ENCODE measurements around the gene ARHGAP18. TPM values are rescaled to one million over a fixed set of nuclear protein-coding genes. Genes with fewer than 3 reads are reported as not detected.

The ARHGAP18 gene
- total RNA-seq, 1 experiment from 2014 or later: 1.6 TPM

DNA sequence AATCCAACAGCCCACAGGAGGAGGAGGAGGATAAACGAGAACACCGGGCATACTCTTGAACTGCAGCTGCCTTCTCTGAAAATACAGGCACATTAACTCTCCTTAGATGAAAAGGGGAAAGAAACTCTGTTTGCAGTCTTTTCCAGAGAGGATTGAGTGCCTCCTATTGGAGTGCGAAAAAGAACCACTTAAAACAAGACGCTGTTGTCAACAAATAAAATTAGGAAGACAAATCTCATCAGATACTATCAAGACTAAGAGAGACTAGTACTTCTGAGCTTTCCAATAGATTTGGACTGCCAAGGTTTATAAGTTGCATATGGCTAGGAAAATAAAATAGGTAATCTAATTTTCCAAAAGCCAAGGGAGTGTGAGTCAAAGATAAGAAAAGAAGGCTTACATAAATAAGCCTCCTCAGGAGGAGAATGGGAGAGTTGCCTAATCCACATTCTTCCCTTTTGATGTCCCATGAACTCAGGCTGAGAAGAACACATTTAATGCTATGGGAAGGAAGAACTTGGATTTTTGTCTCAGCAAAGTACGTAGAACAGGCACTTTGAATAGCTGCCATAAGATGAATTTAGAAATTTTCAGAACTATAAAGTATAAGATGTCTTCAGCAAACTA, 154.7 kb downstream of the ARHGAP18 start:
- Histone ChIP-seq H3K27me3 (ENCODE audit: low read length) (no peaks in the 10 kb centered on the region), H3K79me2 (ENCODE audit: low read length) (no peaks in the 10 kb centered on the region), H2AFZ (ENCODE audit: low read length) (no peak overlapping the region), H3K9me2 (replicated peaks; ENCODE audit: insufficient read depth, low read length) (no peaks in the 10 kb centered on the region), H4K20me1 (ENCODE audit: insufficient read depth, low read depth, low read length) (no peaks in the 10 kb centered on the region), H3K4me3 (ENCODE audit: low read length) (no peak overlapping the region), H3K4me1 (ENCODE audit: low read length) (no peaks in the 10 kb centered on the region), H3K27ac (ENCODE audit: low read length) (no peak overlapping the region), H3K36me3 (ENCODE audit: insufficient read depth, low read length) (no peaks in the 10 kb centered on the region), H3K4me2 (ENCODE audit: low read depth, low read length, poor library complexity, severe bottlenecking) (no peak overlapping the region), H3K9ac (ENCODE audit: low read length) (no peak overlapping the region), H3K9me3 (ENCODE audit: low read length) (no peaks in the 10 kb centered on the region)
- no peak for DNase-seq

DNA sequence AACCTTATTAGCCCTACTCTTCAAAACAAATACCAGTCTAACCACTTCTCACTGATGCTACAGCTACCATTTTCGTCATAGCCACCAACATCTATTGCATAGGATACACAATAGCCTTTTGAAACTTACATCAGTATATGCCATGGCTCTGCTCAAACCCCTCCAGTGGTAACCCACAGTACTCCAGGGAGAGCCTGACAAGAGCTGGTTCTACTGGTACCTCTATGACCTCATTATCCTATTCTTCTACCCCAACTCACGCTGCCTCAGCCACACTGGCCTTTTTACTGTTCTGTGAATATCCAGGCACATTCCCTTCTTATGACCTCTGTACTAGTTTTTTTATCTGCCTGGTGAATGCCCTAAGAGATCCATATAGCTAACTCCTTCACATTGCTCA, 157.6 kb downstream of the ARHGAP18 start:
- Histone ChIP-seq H4K20me1 (ENCODE audit: insufficient read depth, low read depth, low read length) (no peaks in the 10 kb centered on the region), H3K9me2 (replicated peaks; ENCODE audit: insufficient read depth, low read length) (no peaks in the 10 kb centered on the region), H2AFZ (ENCODE audit: low read length) (no peak overlapping the region), H3K4me2 (ENCODE audit: low read depth, low read length, poor library complexity, severe bottlenecking) (no peak overlapping the region), H3K9ac (ENCODE audit: low read length) (no peak overlapping the region), H3K36me3 (ENCODE audit: insufficient read depth, low read length) (no peaks in the 10 kb centered on the region), H3K4me3 (ENCODE audit: low read length) (no peak overlapping the region), H3K27me3 (ENCODE audit: low read length) (no peaks in the 10 kb centered on the region), H3K9me3 (ENCODE audit: low read length) (no peaks in the 10 kb centered on the region), H3K27ac (ENCODE audit: low read length) (no peak overlapping the region), H3K79me2 (ENCODE audit: low read length) (no peaks in the 10 kb centered on the region), H3K4me1 (ENCODE audit: low read length) (no peaks in the 10 kb centered on the region)
- no peak for DNase-seq

DNA sequence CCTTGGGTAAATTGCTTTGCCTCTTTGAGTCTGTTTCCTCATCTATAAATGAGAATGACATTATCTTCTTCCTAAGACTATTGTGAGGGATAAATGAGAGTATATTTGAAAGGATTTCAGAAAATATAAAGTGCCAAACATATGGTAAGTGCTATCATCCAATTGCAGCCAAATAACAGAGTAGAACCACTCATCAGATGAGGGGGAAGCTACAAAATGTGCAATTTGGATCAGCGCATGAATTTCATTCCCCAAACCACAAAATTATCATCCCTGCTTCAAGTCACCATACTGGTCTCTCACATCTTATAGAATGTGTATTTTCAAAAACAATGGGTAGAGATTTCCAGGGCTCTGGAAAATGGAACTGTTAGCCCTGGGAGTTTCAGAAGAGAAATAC, 158.5 kb downstream of the ARHGAP18 start:
- Histone ChIP-seq H3K9me3 (ENCODE audit: low read length) (no peaks in the 10 kb centered on the region), H3K9me2 (replicated peaks; ENCODE audit: insufficient read depth, low read length) (no peaks in the 10 kb centered on the region), H2AFZ (ENCODE audit: low read length) (no peak overlapping the region), H3K4me3 (ENCODE audit: low read length) (no peak overlapping the region), H3K36me3 (ENCODE audit: insufficient read depth, low read length) (no peaks in the 10 kb centered on the region), H4K20me1 (ENCODE audit: insufficient read depth, low read depth, low read length) (no peaks in the 10 kb centered on the region), H3K4me2 (ENCODE audit: low read depth, low read length, poor library complexity, severe bottlenecking) (no peak overlapping the region), H3K9ac (ENCODE audit: low read length) (no peak overlapping the region), H3K27ac (ENCODE audit: low read length) (no peak overlapping the region), H3K27me3 (ENCODE audit: low read length) (no peaks in the 10 kb centered on the region), H3K79me2 (ENCODE audit: low read length) (no peaks in the 10 kb centered on the region), H3K4me1 (ENCODE audit: low read length) (no peaks in the 10 kb centered on the region)
- no peak for DNase-seq

DNA sequence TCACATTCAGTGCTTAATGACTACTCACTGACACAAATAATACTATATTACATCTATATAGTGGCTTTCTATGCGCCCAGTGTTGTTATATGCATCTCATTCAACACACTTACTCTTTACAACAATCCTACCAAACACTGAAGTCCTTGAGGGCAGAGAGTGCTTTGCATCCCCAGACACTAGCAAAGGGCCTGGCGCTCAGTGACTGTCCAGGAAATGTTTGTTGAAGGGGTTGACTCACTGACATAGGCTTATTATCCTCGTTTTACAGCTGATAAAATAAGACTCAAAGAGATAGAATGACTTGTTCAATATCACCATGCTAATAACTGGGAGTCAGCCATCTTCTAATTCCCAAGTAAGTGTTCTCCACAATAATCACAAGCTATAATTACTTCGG, 163.3 kb downstream of the ARHGAP18 start:
- DNase-seq: no peak
- no peaks in the 10 kb centered on the region for H3K4me1 ChIP-seq (ENCODE audit: low read length)
- H3K9me2 ChIP-seq (replicated peaks; ENCODE audit: insufficient read depth, low read length): no peaks in the 10 kb centered on the region

DNA sequence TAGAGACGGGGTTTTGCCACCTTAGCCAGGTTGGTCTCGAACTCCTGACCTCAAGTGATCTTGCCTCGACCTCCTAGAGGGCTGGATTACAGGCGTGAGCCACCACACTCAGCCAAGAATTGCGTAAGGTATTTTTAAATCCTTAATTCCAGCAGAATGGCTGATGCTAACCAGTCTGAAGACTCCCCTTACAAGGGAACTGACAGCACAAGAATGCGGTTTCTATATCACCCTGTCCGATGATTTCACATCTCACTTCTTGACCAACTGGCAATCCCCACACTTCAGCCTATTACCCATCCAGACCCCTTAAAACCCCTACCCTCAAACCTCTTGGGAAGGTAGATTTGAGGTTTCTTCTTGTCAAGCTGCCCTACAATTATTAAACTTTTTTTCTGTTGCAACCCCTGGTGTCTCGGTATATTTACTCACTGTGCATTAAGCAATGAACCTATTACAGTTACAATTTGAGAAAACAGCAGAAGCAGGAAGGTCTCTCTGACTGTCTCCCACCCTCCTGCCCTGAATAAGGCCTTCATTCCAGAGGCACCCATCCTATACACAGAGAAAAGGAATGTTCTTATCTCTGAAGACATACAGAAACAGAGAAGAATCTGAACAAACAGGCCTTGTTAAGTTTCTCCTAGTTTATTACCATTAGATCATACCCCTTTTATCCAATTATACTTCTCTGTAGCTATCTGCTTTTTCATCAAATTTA, 164.9 kb downstream of the ARHGAP18 start:
- no peaks in the 10 kb centered on the region for H4K20me1 ChIP-seq (ENCODE audit: insufficient read depth, low read depth, low read length)
- H3K4me1 ChIP-seq (ENCODE audit: low read length): no peaks in the 10 kb centered on the region
- H3K4me2 ChIP-seq (ENCODE audit: low read depth, low read length, poor library complexity, severe bottlenecking): no peak overlapping the region

More for the DNA sequence above, 163.3 kb downstream of the ARHGAP18 start:
- Histone ChIP-seq H2AFZ (ENCODE audit: low read length) (no peak overlapping the region), H3K27ac (ENCODE audit: low read length) (no peak overlapping the region), H3K9me3 (ENCODE audit: low read length) (no peaks in the 10 kb centered on the region), H3K4me3 (ENCODE audit: low read length) (no peak overlapping the region), H3K79me2 (ENCODE audit: low read length) (no peaks in the 10 kb centered on the region), H3K36me3 (ENCODE audit: insufficient read depth, low read length) (no peaks in the 10 kb centered on the region), H3K4me2 (ENCODE audit: low read depth, low read length, poor library complexity, severe bottlenecking) (no peak overlapping the region), H4K20me1 (ENCODE audit: insufficient read depth, low read depth, low read length) (no peaks in the 10 kb centered on the region), H3K27me3 (ENCODE audit: low read length) (no peaks in the 10 kb centered on the region), H3K9ac (ENCODE audit: low read length) (no peak overlapping the region)

DNA sequence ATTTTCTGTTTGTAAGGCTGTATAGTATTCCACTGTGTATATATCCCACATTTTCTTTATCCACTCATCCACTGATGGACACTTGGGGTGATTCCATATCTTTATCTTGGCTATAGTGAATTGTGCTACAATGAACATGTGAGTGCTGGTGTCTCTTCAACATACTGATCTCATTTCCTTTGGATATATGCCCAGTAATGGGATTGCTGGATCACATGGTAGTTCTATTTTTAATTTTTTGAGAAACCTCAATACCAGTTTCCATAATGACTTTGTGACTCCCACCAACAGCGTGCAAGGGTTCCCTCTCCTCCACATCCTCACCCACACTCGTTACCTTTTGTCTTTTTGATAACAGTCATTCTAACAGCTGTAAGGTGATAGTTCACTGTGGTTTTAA, 166.0 kb downstream of the ARHGAP18 start:
- Histone ChIP-seq H2AFZ (ENCODE audit: low read length) (no peak overlapping the region), H3K79me2 (ENCODE audit: low read length) (no peaks in the 10 kb centered on the region), H3K9me3 (ENCODE audit: low read length) (no peaks in the 10 kb centered on the region), H3K4me3 (ENCODE audit: low read length) (no peak overlapping the region), H3K9me2 (replicated peaks; ENCODE audit: insufficient read depth, low read length) (no peaks in the 10 kb centered on the region), H3K4me1 (ENCODE audit: low read length) (no peaks in the 10 kb centered on the region), H3K4me2 (ENCODE audit: low read depth, low read length, poor library complexity, severe bottlenecking) (no peak overlapping the region), H3K27ac (ENCODE audit: low read length) (no peak overlapping the region), H3K36me3 (ENCODE audit: insufficient read depth, low read length) (no peaks in the 10 kb centered on the region), H3K9ac (ENCODE audit: low read length) (no peak overlapping the region), H3K27me3 (ENCODE audit: low read length) (no peaks in the 10 kb centered on the region), H4K20me1 (ENCODE audit: insufficient read depth, low read depth, low read length) (no peaks in the 10 kb centered on the region)
- DNase-seq: no peak

More for the DNA sequence above, 164.9 kb downstream of the ARHGAP18 start:
- Histone ChIP-seq H2AFZ (ENCODE audit: low read length) (no peak overlapping the region), H3K79me2 (ENCODE audit: low read length) (no peaks in the 10 kb centered on the region), H3K36me3 (ENCODE audit: insufficient read depth, low read length) (no peaks in the 10 kb centered on the region), H3K9me2 (replicated peaks; ENCODE audit: insufficient read depth, low read length) (no peaks in the 10 kb centered on the region), H3K27ac (ENCODE audit: low read length) (no peak overlapping the region), H3K27me3 (ENCODE audit: low read length) (no peaks in the 10 kb centered on the region), H3K9me3 (ENCODE audit: low read length) (no peaks in the 10 kb centered on the region), H3K4me3 (ENCODE audit: low read length) (no peak overlapping the region), H3K9ac (ENCODE audit: low read length) (no peak overlapping the region)
- DNase-seq: no peak

DNA sequence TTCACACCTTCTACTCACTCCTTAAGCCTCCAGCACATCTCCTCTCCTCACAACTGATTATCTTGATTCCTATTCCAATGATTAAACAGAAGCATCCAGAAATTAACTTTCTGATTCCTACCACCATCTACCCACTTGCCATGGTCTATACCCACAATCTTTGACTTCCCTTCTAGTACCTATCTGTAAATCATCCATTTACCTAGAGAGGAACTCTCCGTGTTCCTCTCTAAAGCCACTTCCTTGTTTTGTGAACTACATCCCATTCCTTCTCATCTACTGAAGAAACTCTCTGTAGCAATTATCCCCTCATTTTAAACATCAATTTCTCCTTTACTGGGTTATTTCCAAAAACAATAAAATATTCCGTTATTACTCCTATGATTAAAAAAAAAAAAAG, 167.3 kb downstream of the ARHGAP18 start:
- H3K27ac ChIP-seq (ENCODE audit: low read length): no peak overlapping the region
- no peaks in the 10 kb centered on the region for H3K9me2 ChIP-seq (replicated peaks; ENCODE audit: insufficient read depth, low read length)
- H3K4me3 ChIP-seq (ENCODE audit: low read length): no peak overlapping the region
- no peak for DNase-seq
- H3K9me3 ChIP-seq (ENCODE audit: low read length): no peaks in the 10 kb centered on the region
- no peak overlapping the region for H2AFZ ChIP-seq (ENCODE audit: low read length)
- no peak overlapping the region for H3K9ac ChIP-seq (ENCODE audit: low read length)
- H3K79me2 ChIP-seq (ENCODE audit: low read length): no peaks in the 10 kb centered on the region
- H3K4me2 ChIP-seq (ENCODE audit: low read depth, low read length, poor library complexity, severe bottlenecking): no peak overlapping the region
- H3K27me3 ChIP-seq (ENCODE audit: low read length): no peaks in the 10 kb centered on the region
- no peaks in the 10 kb centered on the region for H4K20me1 ChIP-seq (ENCODE audit: insufficient read depth, low read depth, low read length)
- no peaks in the 10 kb centered on the region for H3K4me1 ChIP-seq (ENCODE audit: low read length)
- no peaks in the 10 kb centered on the region for H3K36me3 ChIP-seq (ENCODE audit: insufficient read depth, low read length)

DNA sequence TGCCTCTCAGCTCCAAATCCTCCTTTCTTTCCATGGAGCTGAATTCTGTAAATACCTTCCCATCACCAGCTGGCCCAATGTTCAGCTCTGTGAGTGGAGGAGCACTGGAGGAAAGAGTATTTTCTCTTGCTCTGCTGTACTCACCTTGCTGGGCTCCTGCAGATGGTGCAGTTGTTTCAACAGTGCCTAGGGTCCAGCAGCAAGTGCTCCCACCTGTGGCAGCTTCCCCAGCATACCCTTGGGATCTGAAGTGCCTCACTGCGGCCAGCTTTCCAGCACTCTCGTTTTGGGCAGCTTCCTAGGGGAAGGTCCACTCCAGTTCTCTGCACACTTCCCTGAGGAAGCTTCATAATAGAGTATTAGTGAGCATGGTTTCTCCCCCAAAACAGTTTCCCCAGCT, 170.9 kb downstream of the ARHGAP18 start:
- Histone ChIP-seq H3K36me3 (ENCODE audit: insufficient read depth, low read length) (no peaks in the 10 kb centered on the region), H3K4me3 (ENCODE audit: low read length) (no peak overlapping the region), H3K79me2 (ENCODE audit: low read length) (no peaks in the 10 kb centered on the region), H3K9me2 (replicated peaks; ENCODE audit: insufficient read depth, low read length) (no peaks in the 10 kb centered on the region), H4K20me1 (ENCODE audit: insufficient read depth, low read depth, low read length) (no peaks in the 10 kb centered on the region), H3K9ac (ENCODE audit: low read length) (no peak overlapping the region), H3K27ac (ENCODE audit: low read length) (no peak overlapping the region), H3K4me2 (ENCODE audit: low read depth, low read length, poor library complexity, severe bottlenecking) (no peak overlapping the region), H2AFZ (ENCODE audit: low read length) (no peak overlapping the region), H3K4me1 (ENCODE audit: low read length) (no peaks in the 10 kb centered on the region), H3K27me3 (ENCODE audit: low read length) (no peaks in the 10 kb centered on the region), H3K9me3 (ENCODE audit: low read length) (no peaks in the 10 kb centered on the region)
- no peak for DNase-seq
